GM19397 (cell line): ENCODE measurements around the gene SYNGR3.
A peak's percentile ranks its signal among the peaks of the same experiment; 100 is the strongest.
"Not testable (repeated sequence)": the region's sequence is repeated elsewhere in the genome, so short reads cannot be mapped to it uniquely, and the experiment has no call there.

ENCODE experiments used
- ATAC-seq: cut with Tn5 transposase; IDR thresholded peaks from one replicate; pipeline ENCODE4 v1.9.1; 2021; ENCODE audit warnings: mild to moderate bottlenecking, moderate library complexity; ENCODE audit not compliant: unreplicated experiment

SYNGR3 gene

GRCh38 chr16:2008009-2008526, 18.3 kb downstream of the SYNGR3 start:
- no peak for ATAC-seq

GRCh38 chr16:2008631-2009163, 18.9 kb downstream of the SYNGR3 start:
- no peak for ATAC-seq

- ATAC-seq: no peak
Observed at GRCh38 chr16:2009164-2009711, 19.5 kb downstream of the SYNGR3 start.

- peak; percentile 86 for ATAC-seq
Observed at GRCh38 chr16:2009791-2010510, 20.2 kb downstream of the SYNGR3 start, which contains the start of gene ZNF598. ZNF598 (minus strand) TSS chr16:2009821.

GRCh38 chr16:2011726-2012125, 22.0 kb downstream of the SYNGR3 start:
- ATAC-seq: not testable (repeated sequence)

GRCh38 chr16:2013527-2013926, 23.8 kb downstream of the SYNGR3 start:
- ATAC-seq: no peak

- ATAC-seq: no peak
Observed at GRCh38 chr16:2015117-2015946, 25.6 kb downstream of the SYNGR3 start.

GRCh38 chr16:2015947-2016208, 26.1 kb downstream of the SYNGR3 start:
- no peak for ATAC-seq

GRCh38 chr16:2016407-2016922, 26.7 kb downstream of the SYNGR3 start:
- ATAC-seq: no peak

- no peak for ATAC-seq
Observed at GRCh38 chr16:2019518-2019920, 29.7 kb downstream of the SYNGR3 start, which contains the start of gene NPW. NPW (plus strand) TSS chr16:2019785.

GRCh38 chr16:2019921-2020831, 30.4 kb downstream of the SYNGR3 start:
- ATAC-seq: no peak

GRCh38 chr16:2022723-2023091, 32.9 kb downstream of the SYNGR3 start:
- ATAC-seq: no peak

- peak; percentile 70 for ATAC-seq
Observed at GRCh38 chr16:2023092-2024031, 33.6 kb downstream of the SYNGR3 start.

- no peak for ATAC-seq
Observed at GRCh38 chr16:2024032-2024420, 34.3 kb downstream of the SYNGR3 start.

GRCh38 chr16:2025251-2025650, 35.5 kb downstream of the SYNGR3 start:
- ATAC-seq: no peak

- ATAC-seq: no peak
Observed at GRCh38 chr16:2025878-2026460, 36.2 kb downstream of the SYNGR3 start.

GRCh38 chr16:2026461-2027023, 36.8 kb downstream of the SYNGR3 start, which contains the start of gene NHERF2:
NHERF2 (plus strand) TSS chr16:2026902; CDS start chr16:2027006, 104 bp downstream.
- no peak for ATAC-seq
